ENCODE measurements around the gene CD2AP.
"Not testable (repeated sequence)": the region's sequence is repeated elsewhere in the genome, so short reads cannot be mapped to it uniquely, and the experiment has no call there.

CD2AP gene

GRCh38 chr6:47552319-47552718 lies 74.7 kb downstream of the CD2AP start:
- TF ChIP-seq CTCF (IDR thresholded peaks at IDR 0.05; ENCODE audit: low read depth, low read length): no peak
- H3K4me3 ChIP-seq (replicated peaks in 1 of 2; ENCODE audit: low read depth in 2 of 2, low read length in 2 of 2): no peak overlapping the region

GRCh38 chr6:47553243-47553642 lies 75.7 kb downstream of the CD2AP start:
- not testable (repeated sequence) for H3K4me3 ChIP-seq (replicated peaks in 1 of 2; ENCODE audit: low read depth in 2 of 2, low read length in 2 of 2); DNase-seq (ENCODE audit: low read depth in 2 of 2)

More at GRCh38 chr6:47552319-47552718, 74.7 kb downstream of the CD2AP start:
- no peak for DNase-seq (ENCODE audit: low read depth in 2 of 2)

- not testable (repeated sequence) for H3K4me3 ChIP-seq (replicated peaks in 1 of 2; ENCODE audit: low read depth in 2 of 2, low read length in 2 of 2); DNase-seq (ENCODE audit: low read depth in 2 of 2)
These were observed 78.9 kb downstream of the CD2AP start for GRCh38 chr6:47556459-47556858.

GRCh38 chr6:47563162-47563561 lies 85.6 kb downstream of the CD2AP start:
- H3K4me3 ChIP-seq (replicated peaks in 1 of 2; ENCODE audit: low read depth in 2 of 2, low read length in 2 of 2): no peak overlapping the region
- DNase-seq (ENCODE audit: low read depth in 2 of 2): no peak
- no peak for TF ChIP-seq CTCF (IDR thresholded peaks at IDR 0.05; ENCODE audit: low read depth, low read length)

GRCh38 chr6:47566602-47567001 lies 89.0 kb downstream of the CD2AP start:
- DNase-seq (ENCODE audit: low read depth in 2 of 2); H3K4me3 ChIP-seq (replicated peaks in 1 of 2; ENCODE audit: low read depth in 2 of 2, low read length in 2 of 2): not testable (repeated sequence)

- no peak for DNase-seq (ENCODE audit: low read depth in 2 of 2)
- no peak for TF ChIP-seq CTCF (IDR thresholded peaks at IDR 0.05; ENCODE audit: low read depth, low read length)
- H3K4me3 ChIP-seq (replicated peaks in 1 of 2; ENCODE audit: low read depth in 2 of 2, low read length in 2 of 2): no peak overlapping the region
These were observed 90.0 kb downstream of the CD2AP start for GRCh38 chr6:47567586-47567985.

GRCh38 chr6:47571488-47571887 lies 93.9 kb downstream of the CD2AP start:
- DNase-seq (ENCODE audit: low read depth in 2 of 2): peak in 1 of 2 donors; percentile 5
- no peak for TF ChIP-seq CTCF (IDR thresholded peaks at IDR 0.05; ENCODE audit: low read depth, low read length)
- H3K4me3 ChIP-seq (replicated peaks in 1 of 2; ENCODE audit: low read depth in 2 of 2, low read length in 2 of 2): no peak overlapping the region

- no peak for DNase-seq (ENCODE audit: low read depth in 2 of 2)
- no peak overlapping the region for H3K4me3 ChIP-seq (replicated peaks in 1 of 2; ENCODE audit: low read depth in 2 of 2, low read length in 2 of 2)
- no peak for TF ChIP-seq CTCF (IDR thresholded peaks at IDR 0.05; ENCODE audit: low read depth, low read length)
These were observed 95.5 kb downstream of the CD2AP start for GRCh38 chr6:47573109-47573508.

GRCh38 chr6:47574789-47575188 lies 97.2 kb downstream of the CD2AP start:
- TF ChIP-seq CTCF (IDR thresholded peaks at IDR 0.05; ENCODE audit: low read depth, low read length): no peak
- no peak overlapping the region for H3K4me3 ChIP-seq (replicated peaks in 1 of 2; ENCODE audit: low read depth in 2 of 2, low read length in 2 of 2)
- no peak for DNase-seq (ENCODE audit: low read depth in 2 of 2)
